Type B pancreatic cell (in vitro differentiated cells): Measurements from ENCODE around the gene MRPL52. TPM values are rescaled to one million over a fixed set of nuclear protein-coding genes. Genes with fewer than 3 reads are reported as not detected.

Source experiments
- DNase-seq: peaks from one replicate; pipeline ENCODE4 v3.0.0; 2021; ENCODE audit warnings: mixed read lengths; ENCODE audit not compliant: unreplicated experiment; ENCODE audit errors: extremely low spot score
- H3K27ac Mint-ChIP-seq: 2 replicates; pipeline ENCODE4 v1.8.0; 2021; ENCODE audit warnings: mild to moderate bottlenecking, mixed read lengths
- H3K27me3 Mint-ChIP-seq: 2 replicates; pipeline ENCODE4 v1.8.0; 2021; ENCODE audit warnings: mixed read lengths
- H3K36me3 Mint-ChIP-seq: 2 replicates; pipeline ENCODE4 v1.8.0; 2021; ENCODE audit warnings: mixed read lengths
- H3K4me1 Mint-ChIP-seq: one replicate; pipeline ENCODE4 v1.8.0; 2021; ENCODE audit warnings: mixed read lengths; ENCODE audit not compliant: unreplicated experiment
- H3K4me3 Mint-ChIP-seq: 2 replicates; pipeline ENCODE4 v1.8.0; 2021; ENCODE audit warnings: mild to moderate bottlenecking, mixed read lengths
- H3K9me3 Mint-ChIP-seq: 2 replicates; pipeline ENCODE4 v1.8.0; 2021; ENCODE audit warnings: mixed read lengths
- CTCF ChIP-seq: fragments of 200-600 bp; sonication (generic); conservative IDR thresholded peaks from 2 replicates; pipeline ENCODE4 v1.5.0; 2021; ENCODE audit warnings: antibody characterized with exemption, mild to moderate bottlenecking
- total RNA-seq: library from RNA; stranded (reverse); gene quantifications from 2 replicates; pipeline ENCODE4 v1.2.1, GENCODE V29; 2021; ENCODE audit warnings: low replicate concordance

Gene MRPL52
- total RNA-seq, 1 donor from 2014 or later, result 96.6 TPM

- DNase-seq, result no peak
- Mint-ChIP-seq H3K27me3 (no peaks in the 10 kb centered on the region), H3K36me3 (no peaks in the 10 kb centered on the region), H3K4me1 (peaks cover 17% of the 10 kb centered on the region), H3K4me3 (no peak overlapping the region), H3K27ac (no peak overlapping the region), H3K9me3 (no peaks in the 10 kb centered on the region)
- TF ChIP-seq CTCF, result no peak
Observed at GRCh38 chr14:22813145-22813544, 16.5 kb upstream of the MRPL52 start.

GRCh38 chr14:22814373-22814772 is 15.3 kb upstream of the MRPL52 start:
- Mint-ChIP-seq H3K36me3 (no peaks in the 10 kb centered on the region), H3K27me3 (peaks cover 4% of the 10 kb centered on the region), H3K9me3 (no peaks in the 10 kb centered on the region), H3K4me1 (peaks cover 24% of the 10 kb centered on the region), H3K4me3 (peak overlapping the region; percentile 31), H3K27ac (peak overlapping the region; percentile 47)
- TF ChIP-seq CTCF, result no peak
- DNase-seq, result no peak

- Mint-ChIP-seq H3K9me3 (no peaks in the 10 kb centered on the region), H3K27me3 (peaks cover 7% of the 10 kb centered on the region), H3K27ac (peak within 1 kb of the TSS; percentile 47), H3K4me1 (peaks cover 30% of the 10 kb centered on the region), H3K4me3 (peak within 1 kb of the TSS; percentile 48), H3K36me3 (no peaks in the 10 kb centered on the region)
- DNase-seq, result no peak
- no peak for TF ChIP-seq CTCF
Observed at GRCh38 chr14:22814941-22815713, 14.6 kb upstream of the MRPL52 start, which contains the start of gene SLC7A7. TSS of gene SLC7A7 (minus strand) at chr14:22815435. CDS start at chr14:22813398, 2,037 bp downstream.

GRCh38 chr14:22819151-22819988 is 10.3 kb upstream of the MRPL52 start:
- Mint-ChIP-seq H3K9me3 (no peaks in the 10 kb centered on the region), H3K27me3 (peaks cover 22% of the 10 kb centered on the region), H3K4me3 (peak overlapping the region; percentile 55), H3K36me3 (no peaks in the 10 kb centered on the region), H3K27ac (peak overlapping the region; percentile 79), H3K4me1 (peaks cover 50% of the 10 kb centered on the region)
- DNase-seq, result no peak
- no peak for TF ChIP-seq CTCF

GRCh38 chr14:22820731-22821130 is 9.0 kb upstream of the MRPL52 start:
- Mint-ChIP-seq H3K4me1 (peaks cover 39% of the 10 kb centered on the region), H3K4me3 (peak overlapping the region; percentile 71), H3K9me3 (no peaks in the 10 kb centered on the region)

More at GRCh38 chr14:22820731-22821130, 9.0 kb upstream of the MRPL52 start:
- Mint-ChIP-seq H3K27me3 (peaks cover 22% of the 10 kb centered on the region), H3K27ac (peak overlapping the region; percentile 87), H3K36me3 (no peaks in the 10 kb centered on the region)
- no peak for DNase-seq
- TF ChIP-seq CTCF, result no peak
